ENCODE data around the gene KLF11.
"Not testable (repeated sequence)": the region's sequence is repeated elsewhere in the genome, so short reads cannot be mapped to it uniquely, and the experiment has no call there.

Gene KLF11

DNA sequence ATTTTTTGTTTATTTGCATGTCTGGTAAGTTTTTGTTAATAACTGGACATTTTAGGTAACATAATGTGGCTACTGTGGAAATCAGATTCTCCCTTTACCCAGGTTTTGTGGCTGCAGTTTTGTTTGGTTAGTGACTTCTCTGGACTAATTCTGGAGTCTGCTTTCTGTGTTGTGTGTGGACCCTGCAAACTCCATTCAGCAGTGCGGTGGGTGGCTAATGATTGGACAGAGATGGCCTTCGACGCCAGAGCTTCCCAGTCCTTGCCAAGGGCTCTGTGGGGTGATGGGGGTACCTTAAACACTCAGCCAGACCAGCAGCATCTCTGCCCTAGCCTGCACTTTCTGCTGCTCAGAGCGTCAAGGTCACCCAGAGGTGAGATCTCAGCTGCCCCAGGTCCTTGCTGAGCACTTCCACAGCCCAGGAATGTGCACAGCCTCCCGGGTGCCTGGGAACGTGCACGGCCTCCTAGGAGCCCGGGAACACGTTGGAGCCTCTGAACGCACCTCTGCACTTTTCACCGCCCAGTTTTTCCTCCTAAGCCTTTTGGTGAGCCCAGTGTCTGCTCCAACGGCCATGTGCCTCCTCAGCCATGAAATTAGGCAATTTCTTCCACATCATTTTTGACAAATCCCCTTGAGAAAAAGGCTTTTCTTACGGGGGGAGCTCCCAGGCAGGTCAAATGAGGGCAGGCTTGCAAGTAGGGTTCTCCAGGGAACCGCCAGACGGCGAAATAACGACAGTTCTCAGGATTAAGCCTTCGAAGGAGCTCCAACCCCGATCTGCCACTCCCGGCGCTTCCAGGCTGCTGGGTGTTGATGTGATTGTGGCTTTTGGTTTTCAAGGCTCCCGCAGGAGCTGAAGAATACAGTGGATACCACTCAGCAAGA lies 35.2 kb upstream of the KLF11 start:
- in situ Hi-C loops (cut with MboI; ENCODE audit: low pct_unique_long_range_greater_than_20kb, low sequenced_read_pairs), result no loop called here

DNA sequence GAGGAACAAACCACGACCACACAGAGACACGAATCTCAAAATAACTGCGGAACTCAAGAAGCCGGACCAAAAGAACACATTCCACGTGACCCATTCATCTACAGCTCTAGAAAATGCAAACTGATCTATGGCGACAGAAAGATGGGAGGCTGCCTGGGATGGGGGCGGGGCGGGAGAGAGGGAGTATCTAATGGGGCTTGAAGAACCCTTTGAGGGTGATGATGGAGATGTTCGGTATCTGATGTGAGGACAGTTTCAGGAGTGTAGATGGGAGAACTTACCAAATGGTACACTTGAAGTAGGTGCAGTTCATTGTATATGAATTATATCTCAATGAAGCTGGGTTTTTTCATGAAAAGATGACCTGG lies 34.6 kb upstream of the KLF11 start:
- in situ Hi-C loops (cut with MboI; ENCODE audit: low pct_unique_long_range_greater_than_20kb, low sequenced_read_pairs), result no loop called here
- DNase-seq, result no peak

More for the DNA sequence above, 35.2 kb upstream of the KLF11 start:
- DNase-seq, result no peak

DNA sequence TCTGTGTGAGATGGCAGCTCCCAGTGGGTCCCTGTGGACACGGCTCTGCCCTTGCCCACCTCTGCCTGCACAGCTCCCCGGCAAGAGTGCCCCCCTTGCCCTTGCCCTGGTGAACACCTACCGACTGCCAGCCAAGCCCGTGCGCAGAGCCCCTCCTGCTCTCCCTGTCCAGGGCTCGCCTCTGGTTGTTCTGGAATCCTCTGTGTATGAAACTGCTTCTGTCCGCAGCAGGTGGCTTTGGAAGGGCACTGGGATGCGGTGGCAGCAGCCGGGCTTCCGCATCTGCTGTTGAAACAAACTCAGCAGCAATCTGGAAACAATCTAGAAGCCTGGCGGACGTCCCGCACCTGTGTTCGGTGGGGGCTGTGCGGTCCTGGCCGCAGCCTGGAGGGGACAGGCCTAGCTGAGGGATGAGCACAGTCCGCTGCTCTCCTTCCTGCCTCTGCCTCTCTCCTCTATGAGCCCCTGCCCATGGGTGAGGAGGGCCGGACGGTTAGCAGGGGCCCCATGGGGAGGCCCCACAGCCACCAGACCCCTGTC lies 34.0 kb upstream of the KLF11 start:
- in situ Hi-C loops (cut with MboI; ENCODE audit: low pct_unique_long_range_greater_than_20kb, low sequenced_read_pairs), result no loop called here
- no peak for DNase-seq

DNA sequence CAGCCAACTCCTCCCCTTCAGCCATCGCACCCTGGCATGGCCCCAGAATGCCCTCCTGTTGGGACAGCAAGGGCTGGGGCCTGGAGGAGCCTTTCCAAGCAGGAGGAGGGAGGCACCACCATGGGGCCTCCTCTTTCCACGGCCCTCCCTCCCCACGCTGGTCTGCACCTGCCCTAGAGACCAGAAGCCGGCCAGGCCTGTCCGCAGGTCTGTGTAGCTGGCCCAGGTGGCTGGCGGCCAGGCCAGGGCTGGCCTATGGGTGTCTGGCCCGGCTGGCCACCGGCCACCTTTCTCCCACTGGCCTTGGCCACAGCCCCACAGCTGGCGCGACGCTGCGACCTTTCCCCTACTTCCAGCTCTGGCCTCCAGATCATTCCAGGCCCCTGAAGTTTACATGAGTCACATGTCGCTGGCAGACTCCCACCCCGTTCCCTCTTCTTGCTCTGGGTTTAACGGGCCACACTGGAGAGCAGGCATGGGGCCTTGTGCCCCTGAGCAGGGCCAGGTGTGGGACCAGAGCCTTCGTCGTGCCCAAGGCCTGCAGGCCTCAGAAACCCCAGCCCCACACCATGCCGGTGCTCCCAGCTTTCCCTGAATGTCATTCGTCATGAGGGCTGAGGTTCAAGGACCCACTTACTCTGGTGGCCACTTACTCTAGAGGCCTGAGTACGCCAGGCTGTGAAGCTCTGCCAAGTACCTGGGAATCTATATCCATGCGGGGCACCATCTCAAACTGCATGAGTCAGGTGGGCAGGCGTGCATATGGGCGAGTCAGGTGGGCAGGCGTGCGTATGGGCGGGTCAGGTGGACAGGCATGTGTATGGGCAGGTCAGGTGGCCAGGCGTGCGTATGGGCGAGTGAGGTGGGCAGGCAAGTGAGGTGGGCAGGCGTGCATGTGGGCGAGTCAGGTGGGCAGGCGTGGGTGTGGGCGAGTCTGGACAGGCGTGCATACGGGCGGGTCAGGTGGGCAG lies 33.3 kb upstream of the KLF11 start:
- in situ Hi-C loops (cut with MboI; ENCODE audit: low pct_unique_long_range_greater_than_20kb, low sequenced_read_pairs), result no loop called here
- DNase-seq, result no peak

DNA sequence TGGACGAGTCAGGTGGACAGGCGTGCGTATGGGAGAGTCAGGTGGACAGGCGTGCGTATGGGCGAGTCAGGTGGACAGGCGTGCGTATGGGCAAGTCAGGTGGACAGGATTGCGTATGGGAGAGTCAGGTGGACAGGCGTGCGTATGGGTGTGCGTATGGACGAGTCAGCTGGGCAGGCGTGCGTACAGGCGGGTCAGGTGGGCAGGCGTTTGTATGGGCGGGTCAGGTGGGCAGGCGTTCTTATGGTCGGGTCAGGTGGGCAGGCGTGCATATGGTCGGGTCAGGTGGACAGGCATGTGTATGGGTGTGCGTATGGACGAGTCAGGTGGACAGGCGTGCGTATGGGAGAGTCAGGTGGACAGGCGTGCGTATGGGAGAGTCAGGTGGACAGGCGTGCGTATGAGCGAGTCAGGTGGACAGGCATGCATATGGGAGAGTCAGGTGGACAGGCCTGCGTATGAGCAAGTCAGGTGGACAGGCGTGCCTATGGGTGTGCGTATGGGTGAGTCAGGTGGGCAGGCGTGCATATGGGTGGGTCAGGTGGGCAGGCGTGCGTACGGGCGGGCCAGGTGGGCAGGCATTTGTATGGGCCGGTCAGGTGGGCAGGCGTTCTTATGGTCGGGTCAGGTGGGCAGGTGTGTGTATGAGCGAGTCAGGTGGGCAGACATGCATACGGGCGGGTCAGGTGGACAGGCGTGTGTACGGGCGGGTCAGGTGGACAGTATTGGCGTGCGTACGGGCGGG lies 32.3 kb upstream of the KLF11 start:
- DNase-seq; in situ Hi-C loops (cut with MboI; ENCODE audit: low pct_unique_long_range_greater_than_20kb, low sequenced_read_pairs): not testable (repeated sequence)

DNA sequence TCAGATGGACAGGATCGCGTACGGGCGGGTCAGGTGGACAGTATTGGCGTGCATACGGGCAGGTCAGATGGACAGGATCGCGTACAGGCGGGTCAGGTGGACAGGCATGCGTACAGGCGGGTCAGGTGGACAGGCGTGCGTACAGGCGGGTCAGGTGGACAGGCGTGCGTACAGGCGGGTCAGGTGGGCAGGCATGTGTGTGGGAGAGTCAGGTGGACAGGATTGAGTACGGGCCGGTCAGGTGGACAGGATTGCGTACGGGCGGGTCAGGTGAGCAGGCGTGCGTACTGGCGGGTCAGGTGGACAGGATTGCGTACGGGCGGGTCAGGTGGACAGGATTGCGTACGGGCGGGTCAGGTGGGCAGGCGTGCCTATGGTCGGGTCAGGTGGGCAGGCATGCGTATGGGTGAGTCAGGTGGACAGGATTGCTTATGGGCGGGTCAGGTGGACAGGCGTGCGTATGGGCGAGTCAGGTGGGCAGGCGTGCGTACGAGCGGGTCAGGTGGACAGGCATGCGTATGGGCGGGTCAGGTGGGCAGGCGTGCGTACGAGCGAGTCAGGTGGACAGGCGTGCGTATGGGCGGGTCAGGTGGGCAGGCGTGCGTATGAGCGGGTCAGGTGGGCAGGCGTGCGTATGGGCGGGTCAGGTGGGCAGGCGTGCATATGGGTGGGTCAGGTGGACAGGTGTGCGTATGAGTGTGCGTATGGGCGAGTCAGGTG lies 31.6 kb upstream of the KLF11 start:
- in situ Hi-C loops (cut with MboI; ENCODE audit: low pct_unique_long_range_greater_than_20kb, low sequenced_read_pairs); DNase-seq: not testable (repeated sequence)

DNA sequence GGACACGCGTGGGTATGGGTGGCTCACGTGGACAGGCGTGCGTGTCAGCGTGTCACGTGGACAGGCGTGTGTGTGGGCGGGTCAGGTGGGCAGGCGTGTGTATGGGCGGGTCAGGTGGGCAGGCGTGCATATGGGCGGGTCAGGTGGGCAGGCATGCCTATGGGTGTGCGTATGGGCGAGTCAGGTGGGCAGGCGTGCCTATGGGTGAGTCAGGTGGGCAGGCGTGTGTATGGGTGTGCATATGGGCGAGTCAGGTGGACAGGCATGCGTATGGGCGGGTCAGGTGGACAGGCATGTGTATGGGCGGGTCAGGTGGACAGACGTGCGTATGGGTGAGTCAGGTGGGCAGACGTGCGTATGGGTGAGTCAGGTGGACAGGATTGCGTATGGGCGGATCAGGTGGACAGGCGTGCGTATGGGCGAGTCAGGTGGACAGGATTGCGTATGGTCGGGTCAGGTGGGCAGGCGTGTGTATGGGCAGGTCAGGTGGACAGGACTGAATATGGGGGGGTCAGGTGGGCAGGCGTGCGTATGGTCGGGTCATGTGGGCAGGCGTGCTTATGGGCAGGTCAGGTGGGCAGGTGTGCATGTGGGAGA lies 30.9 kb upstream of the KLF11 start:
- in situ Hi-C loops (cut with MboI; ENCODE audit: low pct_unique_long_range_greater_than_20kb, low sequenced_read_pairs); DNase-seq: not testable (repeated sequence)

DNA sequence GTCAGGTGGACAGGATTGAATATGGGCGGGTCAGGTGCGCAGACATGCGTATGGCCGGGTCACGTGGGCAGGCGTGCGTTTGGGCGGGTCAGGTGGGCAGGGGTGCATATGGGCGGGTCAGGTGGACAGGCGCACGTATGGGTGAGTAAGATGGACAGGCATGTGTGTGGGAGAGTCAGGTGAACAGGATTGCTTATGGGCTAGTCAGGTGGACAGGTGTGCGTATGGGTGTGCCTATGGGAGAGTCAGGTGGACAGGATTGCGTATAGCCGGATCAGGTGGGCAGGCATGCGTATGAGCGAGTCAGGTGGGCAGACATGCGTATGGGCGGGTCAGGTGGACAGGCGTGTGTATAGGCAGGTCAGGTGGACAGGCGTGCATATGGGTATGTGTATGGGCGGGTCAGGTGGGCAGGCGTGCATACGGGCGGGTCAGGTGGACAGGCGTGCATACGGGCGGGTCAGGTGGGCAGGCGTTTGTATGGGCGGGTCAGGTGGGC lies 30.3 kb upstream of the KLF11 start:
- in situ Hi-C loops (cut with MboI; ENCODE audit: low pct_unique_long_range_greater_than_20kb, low sequenced_read_pairs), result no loop called here
- no peak for DNase-seq

DNA sequence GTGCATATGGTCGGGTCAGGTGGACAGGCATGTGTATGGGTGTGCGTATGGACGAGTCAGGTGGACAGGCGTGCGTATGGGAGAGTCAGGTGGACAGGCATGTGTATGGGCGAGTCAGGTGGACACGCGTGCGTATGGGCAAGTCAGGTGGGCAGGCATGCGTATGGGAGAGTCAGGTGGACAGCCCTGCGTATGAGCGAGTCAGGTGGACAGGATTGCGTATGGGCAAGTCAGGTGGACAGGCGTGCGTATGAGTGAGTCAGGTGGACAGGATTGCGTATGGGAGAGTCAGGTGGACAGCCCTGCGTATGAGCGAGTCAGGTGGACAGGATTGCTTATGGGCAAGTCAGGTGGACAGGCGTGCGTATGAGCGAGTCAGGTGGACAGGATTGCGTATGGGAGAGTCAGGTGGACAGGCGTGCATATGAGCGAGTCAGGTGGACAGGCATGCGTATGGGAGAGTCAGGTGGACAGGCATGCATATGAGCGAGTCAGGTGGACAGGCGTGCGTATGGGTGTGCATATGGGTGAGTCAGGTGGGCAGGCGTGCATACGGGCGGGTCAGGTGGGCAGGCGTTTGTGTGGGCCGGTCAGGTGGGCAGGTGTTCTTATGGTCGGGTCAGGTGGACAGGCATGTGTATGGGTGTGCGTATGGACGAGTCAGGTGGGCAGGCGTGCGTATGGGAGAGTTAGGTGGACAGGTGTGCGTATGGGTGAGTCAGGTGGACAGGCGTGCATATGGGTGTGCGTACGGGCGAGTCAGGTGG lies 29.5 kb upstream of the KLF11 start:
- in situ Hi-C loops (cut with MboI; ENCODE audit: low pct_unique_long_range_greater_than_20kb, low sequenced_read_pairs), result not testable (repeated sequence)

DNA sequence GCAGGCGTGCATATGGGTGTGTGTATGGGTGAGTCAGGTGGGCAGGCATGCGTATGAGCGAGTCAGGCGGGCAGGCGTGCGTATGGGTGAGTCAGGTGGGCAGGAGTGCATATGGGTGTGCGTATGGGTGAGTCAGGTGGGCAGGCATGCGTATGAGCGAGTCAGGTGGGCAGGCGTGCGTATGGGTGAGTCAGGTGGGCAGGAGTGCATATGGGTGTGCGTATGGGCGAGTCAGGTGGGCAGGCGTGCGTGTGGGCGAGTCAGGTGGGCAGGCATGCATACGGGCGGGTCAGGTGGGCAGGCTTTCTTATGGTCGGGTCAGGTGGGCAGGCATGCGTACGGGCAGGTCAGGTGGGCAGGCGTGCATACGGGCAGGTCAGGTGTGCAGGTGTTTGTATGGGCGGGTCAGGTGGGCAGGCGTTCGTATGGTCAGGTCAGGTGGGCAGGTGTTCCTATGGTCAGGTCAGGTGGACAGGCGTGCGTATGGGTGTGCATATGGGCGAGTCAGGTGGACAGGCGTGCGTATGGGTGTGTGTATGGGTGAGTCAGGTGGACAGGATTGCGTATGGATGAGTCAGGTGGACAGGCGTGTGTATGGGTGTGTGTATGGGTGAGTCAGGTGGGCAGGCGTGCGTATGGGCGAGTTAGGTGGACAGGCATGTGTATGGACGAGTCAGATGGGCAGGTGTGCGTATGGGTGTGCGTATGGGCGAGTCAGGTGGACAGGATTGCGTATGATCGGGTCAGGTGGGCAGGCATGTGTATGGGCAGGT lies 28.7 kb upstream of the KLF11 start:
- DNase-seq, result no peak
- in situ Hi-C loops (cut with MboI; ENCODE audit: low pct_unique_long_range_greater_than_20kb, low sequenced_read_pairs), result no loop called here

More for the DNA sequence above, 29.5 kb upstream of the KLF11 start:
- DNase-seq, result not testable (repeated sequence)

DNA sequence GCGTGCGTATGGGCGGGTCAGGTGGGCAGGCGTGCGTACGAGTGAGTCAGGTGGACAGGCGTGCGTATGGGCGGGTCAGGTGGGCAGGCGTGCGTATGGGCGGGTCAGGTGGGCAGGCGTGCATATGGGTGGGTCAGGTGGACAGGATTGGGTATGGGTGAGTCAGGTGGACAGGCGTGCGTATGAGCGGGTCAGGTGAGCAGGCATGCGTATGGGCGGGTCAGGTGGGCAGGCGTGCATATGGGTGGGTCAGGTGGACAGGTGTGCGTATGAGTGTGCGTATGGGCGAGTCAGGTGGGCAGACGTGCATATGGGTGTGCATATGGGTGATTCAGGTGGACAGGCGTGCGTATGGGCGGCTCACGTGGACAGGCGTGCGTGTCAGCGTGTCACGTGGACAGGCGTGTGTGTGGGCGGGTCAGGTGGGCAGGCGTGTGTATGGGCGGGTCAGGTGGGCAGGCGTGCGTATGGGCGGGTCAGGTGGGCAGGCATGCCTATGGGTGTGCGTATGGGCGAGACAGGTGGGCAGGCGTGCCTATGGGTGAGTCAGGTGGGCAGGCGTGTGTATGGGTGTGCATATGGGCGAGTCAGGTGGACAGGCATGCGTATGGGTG lies 27.9 kb upstream of the KLF11 start:
- DNase-seq; in situ Hi-C loops (cut with MboI; ENCODE audit: low pct_unique_long_range_greater_than_20kb, low sequenced_read_pairs): not testable (repeated sequence)

DNA sequence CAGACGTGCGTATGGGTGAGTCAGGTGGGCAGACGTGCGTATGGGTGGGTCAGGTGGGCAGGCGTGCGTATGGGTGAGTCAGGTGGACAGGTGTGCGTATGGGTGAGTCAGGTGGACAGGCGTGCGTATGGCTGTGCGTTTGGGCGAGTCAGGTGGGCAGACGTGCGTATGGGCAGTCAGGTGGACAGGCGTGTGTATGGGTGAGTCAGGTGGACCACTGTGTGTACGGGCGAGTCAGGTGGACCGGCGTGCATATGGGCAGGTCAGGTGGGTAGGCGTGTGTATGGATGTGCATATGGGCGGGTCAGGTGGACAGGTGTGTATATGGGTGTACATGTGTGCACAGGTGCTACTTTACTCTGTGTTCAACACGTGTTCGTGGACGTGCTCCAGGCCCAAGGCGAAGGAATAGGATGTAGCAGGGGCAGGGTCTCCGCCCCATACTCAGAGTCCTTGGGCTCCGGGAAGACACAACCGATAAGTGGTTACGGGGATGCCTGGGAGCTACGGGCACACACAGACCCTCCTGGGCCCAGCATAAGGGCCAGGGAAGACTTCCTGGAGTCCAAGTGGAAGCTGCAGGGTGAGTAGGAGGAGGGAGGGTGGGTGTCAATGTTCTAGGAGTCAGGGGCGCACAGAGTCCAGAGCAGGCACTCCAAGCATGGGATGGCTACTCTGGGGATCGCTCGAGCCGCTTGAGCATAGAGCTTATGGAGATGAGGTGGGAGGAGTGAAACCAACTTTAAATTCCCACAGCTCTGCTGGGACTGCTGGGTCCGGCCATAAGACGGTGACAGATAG lies 27.1 kb upstream of the KLF11 start:
- no peak for DNase-seq
- in situ Hi-C loops (cut with MboI; ENCODE audit: low pct_unique_long_range_greater_than_20kb, low sequenced_read_pairs), result no loop called here

DNA sequence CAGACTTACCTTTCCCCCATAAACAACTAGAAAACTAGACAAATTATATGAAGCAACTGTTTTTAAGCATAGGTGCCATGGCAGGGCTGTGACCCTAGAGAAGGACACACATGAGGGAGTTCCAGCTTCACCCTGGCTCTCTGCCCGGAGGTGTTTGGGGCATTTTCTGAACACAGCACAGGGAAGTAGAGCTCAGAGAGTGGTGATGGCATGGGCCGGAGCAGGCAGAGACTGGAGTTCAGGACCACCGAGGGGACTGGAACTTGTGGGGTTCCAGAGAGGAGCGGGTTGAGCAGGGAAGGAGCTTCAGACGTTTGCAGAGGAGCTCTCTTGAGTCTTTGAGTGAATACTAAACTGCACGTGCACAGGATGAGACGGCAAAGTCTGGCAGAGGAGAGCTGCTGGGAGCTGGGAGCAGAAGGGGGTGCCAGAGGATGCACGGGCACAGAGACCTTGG lies 26.5 kb upstream of the KLF11 start:
- in situ Hi-C loops (cut with MboI; ENCODE audit: low pct_unique_long_range_greater_than_20kb, low sequenced_read_pairs), result no loop called here

DNA sequence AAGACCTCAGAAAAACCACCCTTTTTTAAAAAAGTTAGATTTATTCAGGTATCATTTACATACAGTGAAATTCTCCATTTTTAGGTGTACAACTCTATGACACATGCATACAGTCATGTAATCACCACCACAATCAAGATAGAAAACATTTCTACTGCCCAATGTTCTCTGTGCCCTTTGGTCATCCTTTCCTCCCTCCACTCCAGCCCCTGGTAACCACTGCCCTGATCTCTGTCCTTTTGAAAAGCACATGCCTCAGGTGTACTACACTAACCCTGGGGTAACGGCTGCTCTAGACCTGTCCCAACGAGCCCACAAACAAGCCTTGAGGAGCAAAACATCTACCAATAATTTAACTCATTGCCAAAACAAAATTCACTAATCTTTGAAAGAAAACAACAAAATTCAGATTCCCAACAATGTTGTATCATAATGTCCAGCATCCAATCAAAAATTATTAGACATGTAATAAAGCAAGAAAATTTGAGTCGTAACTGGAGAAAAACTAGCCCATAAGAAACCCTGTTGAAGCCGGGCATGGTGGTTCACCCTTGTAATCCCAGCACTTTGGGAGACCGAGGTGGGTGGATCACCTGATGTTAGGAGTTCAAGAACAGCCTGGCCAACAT lies 25.9 kb upstream of the KLF11 start:
- DNase-seq, result no peak
- in situ Hi-C loops (cut with MboI; ENCODE audit: low pct_unique_long_range_greater_than_20kb, low sequenced_read_pairs), result no loop called here

More for the DNA sequence above, 26.5 kb upstream of the KLF11 start:
- no peak for DNase-seq

DNA sequence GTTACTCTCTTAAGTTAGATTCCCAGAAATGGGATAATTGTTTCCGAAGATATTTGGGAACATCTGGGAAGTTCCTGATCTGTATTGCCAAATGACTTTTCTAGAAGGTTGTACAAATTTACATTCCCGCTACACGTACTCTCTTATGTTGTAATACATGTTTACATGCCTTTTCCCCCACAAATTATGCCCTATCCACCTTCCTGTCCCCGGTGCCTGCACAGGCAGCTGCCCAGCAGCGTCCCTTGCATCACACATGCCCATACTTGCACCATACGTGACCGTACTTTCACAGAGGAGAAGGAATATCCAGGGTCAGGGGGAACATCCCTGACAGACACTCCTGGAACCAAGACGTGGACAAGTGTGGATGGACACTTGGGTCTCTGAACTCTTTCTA lies 24.2 kb upstream of the KLF11 start:
- DNase-seq, result no peak
- in situ Hi-C loops (cut with MboI; ENCODE audit: low pct_unique_long_range_greater_than_20kb, low sequenced_read_pairs), result no loop called here
